GM18499 (cell line): ENCODE measurements around the gene IRF3.
"Not testable (repeated sequence)": the region's sequence is repeated elsewhere in the genome, so short reads cannot be mapped to it uniquely, and the experiment has no call there.

Experiments used
- ATAC-seq: cut with Tn5 transposase; IDR thresholded peaks from one replicate; pipeline ENCODE4 v1.9.1; 2021; ENCODE audit warnings: moderate number of reproducible peaks; ENCODE audit not compliant: insufficient read depth, unreplicated experiment

IRF3 gene

GRCh38 chr19:49631610-49632192 is 34.0 kb downstream of the IRF3 start:
- ATAC-seq: no peak

GRCh38 chr19:49631014-49631588 is 34.6 kb downstream of the IRF3 start:
- ATAC-seq: no peak

- ATAC-seq: no peak
Observed at GRCh38 chr19:49629659-49630058, 36.0 kb downstream of the IRF3 start.

GRCh38 chr19:49626226-49626625 is 39.4 kb downstream of the IRF3 start:
- ATAC-seq: no peak

GRCh38 chr19:49624967-49625910 is 40.4 kb downstream of the IRF3 start:
- no peak for ATAC-seq

- not testable (repeated sequence) for ATAC-seq
Observed at GRCh38 chr19:49617860-49618259, 47.8 kb downstream of the IRF3 start.

GRCh38 chr19:49616945-49617344 is 48.7 kb downstream of the IRF3 start:
- ATAC-seq: no peak

GRCh38 chr19:49616532-49616931 is 49.1 kb downstream of the IRF3 start:
- no peak for ATAC-seq

GRCh38 chr19:49615861-49616260 is 49.8 kb downstream of the IRF3 start:
- ATAC-seq: no peak

GRCh38 chr19:49614096-49614833 is 51.4 kb downstream of the IRF3 start:
- ATAC-seq: no peak

- no peak for ATAC-seq
Observed at GRCh38 chr19:49613374-49613773, 52.3 kb downstream of the IRF3 start.
